ENCODE data around the gene ENDOU. TPM values are rescaled to one million over a fixed set of nuclear protein-coding genes. Genes with fewer than 3 reads are reported as not detected.

Gene ENDOU
- total RNA-seq, 4 donors from 2014 or later = 2.1 to 2.7 (median 2.2) TPM

GRCh38 chr12:47714826-47715386, 10.4 kb downstream of the ENDOU start:
- TF ChIP-seq CTCF (IDR thresholded peaks at IDR 0.05) = no peak
- ATAC-seq (ENCODE audit: low FRiP score) = no peak

GRCh38 chr12:47712171-47712570, 13.1 kb downstream of the ENDOU start:
- no peak for ATAC-seq (ENCODE audit: low FRiP score)
- no peak for TF ChIP-seq CTCF (IDR thresholded peaks at IDR 0.05)

More at GRCh38 chr12:47714826-47715386, 10.4 kb downstream of the ENDOU start:
- no peak for DNase-seq (ENCODE audit: low spot score)

GRCh38 chr12:47711448-47711847, 13.8 kb downstream of the ENDOU start:
- no peak for TF ChIP-seq CTCF (IDR thresholded peaks at IDR 0.05)
- ATAC-seq (ENCODE audit: low FRiP score) (no peak), DNase-seq (ENCODE audit: low spot score) (no peak)

More at GRCh38 chr12:47712171-47712570, 13.1 kb downstream of the ENDOU start:
- no peak for DNase-seq (ENCODE audit: low spot score)

- TF ChIP-seq CTCF (IDR thresholded peaks at IDR 0.05) = no peak
- DNase-seq (ENCODE audit: low spot score) (no peak), ATAC-seq (ENCODE audit: low FRiP score) (no peak)
Observed at GRCh38 chr12:47710278-47710677, 15.0 kb downstream of the ENDOU start.

- no peak for ATAC-seq (ENCODE audit: low FRiP score)
- no peak for TF ChIP-seq CTCF (IDR thresholded peaks at IDR 0.05)
- no peak for DNase-seq (ENCODE audit: low spot score)
Observed at GRCh38 chr12:47709671-47710070, 15.6 kb downstream of the ENDOU start.

- TF ChIP-seq CTCF (IDR thresholded peaks at IDR 0.05) = no peak
- ATAC-seq (ENCODE audit: low FRiP score) = no peak
- DNase-seq (ENCODE audit: low spot score) = no peak
Observed at GRCh38 chr12:47709237-47709636, 16.1 kb downstream of the ENDOU start.

- no peak for DNase-seq (ENCODE audit: low spot score)
- ATAC-seq (ENCODE audit: low FRiP score) = no peak
- no peak for TF ChIP-seq CTCF (IDR thresholded peaks at IDR 0.05)
Observed at GRCh38 chr12:47707905-47708543, 17.3 kb downstream of the ENDOU start.
